H9 (cell line): ENCODE data around the gene ACKR4. TPM values are rescaled to one million over a fixed set of nuclear protein-coding genes. Genes with fewer than 3 reads are reported as not detected.

ENCODE experiments used
- DNase-seq: peaks from one replicate; pipeline ENCODE4 v3.0.0-alpha.2; 2017
- H2AFZ ChIP-seq: one replicate; pipeline ENCODE4 v1.6.1; 2013; ENCODE audit warnings: mild to moderate bottlenecking, low read length, control low read depth, moderate library complexity
- H2AK5ac ChIP-seq: 2 replicates; pipeline ENCODE4 v1.6.1; 2013; ENCODE audit warnings: low read length, control low read depth, mixed read lengths; ENCODE audit not compliant: insufficient read length
- H2BK120ac ChIP-seq: one replicate; pipeline ENCODE4 v1.6.1; 2013; ENCODE audit warnings: low read depth, mild to moderate bottlenecking, low read length, control low read depth, inconsistent platforms; ENCODE audit not compliant: poor library complexity, severe bottlenecking
- H2BK12ac ChIP-seq: 2 replicates; pipeline ENCODE4 v1.6.1; 2013; ENCODE audit warnings: low read length, control low read depth, mixed read lengths, low read depth; ENCODE audit not compliant: insufficient read length
- H2BK15ac ChIP-seq: 2 replicates; pipeline ENCODE4 v1.6.1; 2013; ENCODE audit warnings: low read depth, low read length, control low read depth
- H2BK20ac ChIP-seq: one replicate; pipeline ENCODE4 v1.6.1; 2013; ENCODE audit warnings: low read depth, mild to moderate bottlenecking, low read length, control low read depth, inconsistent platforms; ENCODE audit not compliant: poor library complexity, severe bottlenecking
- H2BK5ac ChIP-seq: 2 replicates; pipeline ENCODE4 v1.6.1; 2013; ENCODE audit warnings: low read length, control low read depth, mixed read lengths; ENCODE audit not compliant: insufficient read length
- H3K14ac ChIP-seq: 2 replicates; pipeline ENCODE4 v1.6.1; 2013; ENCODE audit warnings: low read length, control low read depth; ENCODE audit not compliant: insufficient read depth
- H3K18ac ChIP-seq: 2 replicates; pipeline ENCODE4 v1.6.1; 2013; ENCODE audit warnings: low read depth, mild to moderate bottlenecking, mixed read lengths, low read length, control low read depth; ENCODE audit not compliant: insufficient read length
- H3K23ac ChIP-seq: 2 replicates; pipeline ENCODE4 v1.6.1; 2013; ENCODE audit warnings: low read length, control low read depth, mixed read lengths, low read depth; ENCODE audit not compliant: insufficient read length
- H3K23me2 ChIP-seq: 2 replicates; pipeline ENCODE4 v1.6.1; 2013; ENCODE audit warnings: low read depth, mild to moderate bottlenecking, mixed read lengths, low read length, control low read depth; ENCODE audit not compliant: insufficient read length, poor library complexity, severe bottlenecking
- H3K27ac ChIP-seq: 2 replicates; pipeline ENCODE4 v1.5.1; 2013; ENCODE audit warnings: low read length, control low read depth, mixed read lengths, low read depth; ENCODE audit not compliant: insufficient read length
- H3K27me3 ChIP-seq: 2 replicates; pipeline ENCODE4 v1.6.1; 2013; ENCODE audit warnings: low read length, control low read depth, inconsistent platforms; ENCODE audit not compliant: insufficient read depth
- H3K4ac ChIP-seq: 2 replicates; pipeline ENCODE4 v1.6.1; 2013; ENCODE audit warnings: low read depth, mild to moderate bottlenecking, control low read depth, inconsistent platforms, low read length, moderate library complexity
- H3K4me1 ChIP-seq: 2 replicates; pipeline ENCODE4 v1.6.1; 2013; ENCODE audit warnings: low read length, control low read depth, inconsistent platforms; ENCODE audit not compliant: insufficient read depth
- H3K4me2 ChIP-seq: 2 replicates; pipeline ENCODE4 v1.6.1; 2013; ENCODE audit warnings: low read length, control low read depth, mixed read lengths; ENCODE audit not compliant: insufficient read length, insufficient read depth
- H3K56ac ChIP-seq: 2 replicates; pipeline ENCODE4 v1.6.1; 2013; ENCODE audit warnings: low read depth, mild to moderate bottlenecking, mixed read lengths, low read length, control low read depth; ENCODE audit not compliant: insufficient read length
- H3K79me1 ChIP-seq: 2 replicates; pipeline ENCODE4 v1.6.1; 2013; ENCODE audit warnings: low read depth, mild to moderate bottlenecking, moderate library complexity, low read length, control low read depth, inconsistent platforms; ENCODE audit not compliant: insufficient read depth, poor library complexity, severe bottlenecking
- H3K79me2 ChIP-seq: 2 replicates; pipeline ENCODE4 v1.6.1; 2013; ENCODE audit warnings: low read length, control low read depth, inconsistent platforms; ENCODE audit not compliant: insufficient read depth
- H3K9ac ChIP-seq: 2 replicates; pipeline ENCODE4 v1.6.1; 2013; ENCODE audit warnings: low read length, control low read depth, mixed read lengths; ENCODE audit not compliant: insufficient read length; ENCODE audit errors: extremely low read depth
- H3K9me3 ChIP-seq: one replicate; pipeline ENCODE4 v1.6.1; 2013; ENCODE audit warnings: low read depth, low read length, inconsistent platforms; ENCODE audit not compliant: control insufficient read depth
- H3T11ph ChIP-seq: one replicate; pipeline ENCODE4 v1.6.1; 2013; ENCODE audit warnings: mild to moderate bottlenecking, low read length, control low read depth, inconsistent platforms
- H4K20me1 ChIP-seq: one replicate; pipeline ENCODE4 v1.6.1; 2013; ENCODE audit not compliant: control insufficient read depth, insufficient read length, insufficient read depth
- H4K5ac ChIP-seq: 2 replicates; pipeline ENCODE4 v1.6.1; 2013; ENCODE audit warnings: low read depth, mild to moderate bottlenecking, mixed read lengths, low read length, control low read depth; ENCODE audit not compliant: insufficient read length
- H4K8ac ChIP-seq: replicated peaks from 2 replicates; pipeline ENCODE4 v1.6.1; 2013; ENCODE audit warnings: low read length, control low read depth, mixed read lengths, low read depth; ENCODE audit not compliant: insufficient read length
- H4K91ac ChIP-seq: 2 replicates; pipeline ENCODE4 v1.6.1; 2013; ENCODE audit warnings: low read depth, mild to moderate bottlenecking, moderate library complexity, mixed read lengths, low read length, control low read depth; ENCODE audit not compliant: insufficient read length
- H3K27ac Mint-ChIP-seq, 3 experiments: 2 replicates in 2 of 3; 3 replicates in 1 of 3; pipeline ENCODE4 v1.8.0; 2020 to 2021; ENCODE audit warnings: mixed read lengths in 3 of 3, mild to moderate bottlenecking in 1 of 3, moderate library complexity in 1 of 3
- H3K27me3 Mint-ChIP-seq: 2 replicates; pipeline ENCODE4 v1.8.0; 2021; ENCODE audit warnings: low read depth, mild to moderate bottlenecking, moderate library complexity, mixed read lengths
- H3K36me3 Mint-ChIP-seq, 3 experiments: 2 replicates in 2 of 3; 3 replicates in 1 of 3; pipeline ENCODE4 v1.8.0; 2020 to 2021; ENCODE audit warnings: low read depth in 3 of 3, mixed read lengths in 3 of 3; ENCODE audit not compliant: insufficient read depth in 1 of 3
- H3K4me1 Mint-ChIP-seq, 2 experiments: 2 replicates each; pipeline ENCODE4 v1.8.0; 2020; ENCODE audit warnings: mixed read lengths in 2 of 2
- H3K4me3 Mint-ChIP-seq, 2 experiments: 2 replicates in 1 of 2; 3 replicates in 1 of 2; pipeline ENCODE4 v1.8.0; 2020 to 2021; ENCODE audit warnings: mild to moderate bottlenecking in 2 of 2, mixed read lengths in 2 of 2, moderate library complexity in 1 of 2
- H3K9me3 Mint-ChIP-seq, 2 experiments: 2 replicates in 1 of 2; 3 replicates in 1 of 2; pipeline ENCODE4 v1.8.0; 2020; ENCODE audit warnings: mild to moderate bottlenecking in 2 of 2, mixed read lengths in 2 of 2, moderate library complexity in 1 of 2
- CTCF ChIP-seq: fragments of 200-600 bp; sonication (generic); conservative IDR thresholded peaks from 3 replicates; pipeline ENCODE4 v1.8.0; 2021; ENCODE audit warnings: antibody characterized with exemption, mild to moderate bottlenecking
- WGBS: extraction: QIAGEN DNeasy Blood & Tissue Kit; methylation state at CpG from one replicate; pipeline ENCODE4 v1.1.7; 2013; ENCODE audit warnings: missing lambda C conversion rate, low lambda C conversion rate, mixed read lengths; ENCODE audit not compliant: insufficient read length; ENCODE audit errors: extremely low coverage; 5-methylcytosine and 5-hydroxymethylcytosine counted together
- total RNA-seq: library from RNA; stranded (reverse); gene quantifications from 2 replicates; pipeline ENCODE4 v1.2.1, GENCODE V29; 2021

Gene ACKR4
- total RNA-seq, 1 experiment from 2014 or later, result not detected

GRCh38 chr3:132630612-132631011 is 33.5 kb downstream of the ACKR4 start:
- Histone ChIP-seq H3K4me2 (no peak overlapping the region), H3K56ac (no peak overlapping the region), H3K79me1 (no peaks in the 10 kb centered on the region), H3K27me3 (no peaks in the 10 kb centered on the region), H3K9me3 (no peaks in the 10 kb centered on the region), H2BK12ac (no peak overlapping the region), H3K23me2 (no peaks in the 10 kb centered on the region), H3T11ph (no peak overlapping the region), H3K27ac (no peak overlapping the region), H3K18ac (no peak overlapping the region), H2BK120ac (no peak overlapping the region), H2BK20ac (no peak overlapping the region), H3K79me2 (no peaks in the 10 kb centered on the region), H3K4me1 (no peaks in the 10 kb centered on the region; the same call in 1 of the 2 replicates), H2AK5ac (no peak overlapping the region), H3K9ac (no peak overlapping the region), H3K4ac (no peak overlapping the region), H4K5ac (no peak overlapping the region), H2AFZ (no peak overlapping the region), H4K8ac (no peak overlapping the region), H2BK5ac (no peak overlapping the region), H4K20me1 (no peaks in the 10 kb centered on the region), H2BK15ac (no peak overlapping the region), H3K14ac (no peak overlapping the region), H4K91ac (no peak overlapping the region), H3K23ac (no peak overlapping the region)
- TF ChIP-seq CTCF, result no peak
- Mint-ChIP-seq H3K9me3 (no peaks in the 10 kb centered on the region), H3K27ac (no peak overlapping the region), H3K4me1 (peaks cover 14 to 15% of the 10 kb centered on the region in 2 experiments), H3K4me3 (no peak overlapping the region), H3K27me3 (no peaks in the 10 kb centered on the region), H3K36me3 (peaks cover 0 to 21% (median 21%) of the 10 kb centered on the region in 3 experiments; a peak in 4 of 7 replicates)
- no peak for DNase-seq
- no CpG with 5 or more reads among the region's 7 CpGs for WGBS
